IPS-15b (cell line): ENCODE measurements around the gene HECTD4.

Experiments used
- H3K27me3 ChIP-seq: one replicate; pipeline ENCODE4 v1.6.1; 2013; ENCODE audit warnings: low read length; ENCODE audit not compliant: control insufficient read depth, insufficient read depth
- H3K36me3 ChIP-seq: one replicate; pipeline ENCODE4 v1.6.1; 2013; ENCODE audit warnings: low read length; ENCODE audit not compliant: control insufficient read depth, insufficient read depth
- H3K4me1 ChIP-seq: one replicate; pipeline ENCODE4 v1.6.1; 2013; ENCODE audit warnings: mild to moderate bottlenecking, low read length; ENCODE audit not compliant: control insufficient read depth, insufficient read depth
- H3K4me3 ChIP-seq: one replicate; pipeline ENCODE4 v1.5.1; 2013; ENCODE audit warnings: low read depth, low read length
- H3K9ac ChIP-seq: one replicate; pipeline ENCODE4 v1.6.1; 2013; ENCODE audit warnings: low read depth, mild to moderate bottlenecking, low read length
- H3K9me3 ChIP-seq: one replicate; pipeline ENCODE4 v1.6.1; 2013; ENCODE audit warnings: mild to moderate bottlenecking, low read length; ENCODE audit not compliant: control insufficient read depth, insufficient read depth

Gene HECTD4

DNA sequence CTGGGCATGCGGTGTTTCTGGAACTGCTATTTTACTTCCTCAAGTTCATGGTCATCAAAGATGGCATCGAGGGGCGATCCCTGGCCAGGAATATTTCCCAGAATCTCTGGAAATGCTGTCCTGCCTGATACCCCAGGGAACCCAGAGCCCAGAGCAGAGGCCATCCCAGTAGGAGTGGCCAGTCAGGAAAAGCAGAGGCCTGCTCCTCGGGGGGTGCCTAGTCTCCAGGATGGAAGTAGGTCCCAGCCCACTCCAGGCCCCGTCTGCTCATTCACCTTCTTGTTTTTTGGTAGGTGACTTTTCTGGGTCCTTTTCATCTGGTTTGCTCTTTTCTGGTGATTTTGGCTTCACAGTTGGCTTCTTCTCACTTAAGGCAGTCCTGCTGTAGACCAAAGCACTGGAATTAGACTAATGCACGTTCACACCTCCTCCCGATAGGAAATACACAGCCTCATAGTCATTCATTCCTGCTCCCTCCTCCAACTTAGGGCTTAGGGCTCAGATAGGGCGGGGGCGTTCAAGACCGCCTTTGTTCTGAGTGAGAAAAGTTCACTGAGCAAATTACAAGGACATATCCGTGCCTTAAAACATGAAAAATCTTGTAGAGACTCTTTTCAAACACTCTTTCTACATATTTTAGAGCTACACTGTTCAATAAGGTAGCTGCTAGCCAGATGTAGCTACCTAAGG lies 205.8 kb downstream of the HECTD4 start:
- H3K27me3 ChIP-seq = no peaks in the 10 kb centered on the region
- no peak overlapping the region for H3K9ac ChIP-seq
- H3K4me1 ChIP-seq = no peaks in the 10 kb centered on the region
- no peak overlapping the region for H3K4me3 ChIP-seq
- no peaks in the 10 kb centered on the region for H3K9me3 ChIP-seq
- H3K36me3 ChIP-seq = peaks cover 26% of the 10 kb centered on the region

DNA sequence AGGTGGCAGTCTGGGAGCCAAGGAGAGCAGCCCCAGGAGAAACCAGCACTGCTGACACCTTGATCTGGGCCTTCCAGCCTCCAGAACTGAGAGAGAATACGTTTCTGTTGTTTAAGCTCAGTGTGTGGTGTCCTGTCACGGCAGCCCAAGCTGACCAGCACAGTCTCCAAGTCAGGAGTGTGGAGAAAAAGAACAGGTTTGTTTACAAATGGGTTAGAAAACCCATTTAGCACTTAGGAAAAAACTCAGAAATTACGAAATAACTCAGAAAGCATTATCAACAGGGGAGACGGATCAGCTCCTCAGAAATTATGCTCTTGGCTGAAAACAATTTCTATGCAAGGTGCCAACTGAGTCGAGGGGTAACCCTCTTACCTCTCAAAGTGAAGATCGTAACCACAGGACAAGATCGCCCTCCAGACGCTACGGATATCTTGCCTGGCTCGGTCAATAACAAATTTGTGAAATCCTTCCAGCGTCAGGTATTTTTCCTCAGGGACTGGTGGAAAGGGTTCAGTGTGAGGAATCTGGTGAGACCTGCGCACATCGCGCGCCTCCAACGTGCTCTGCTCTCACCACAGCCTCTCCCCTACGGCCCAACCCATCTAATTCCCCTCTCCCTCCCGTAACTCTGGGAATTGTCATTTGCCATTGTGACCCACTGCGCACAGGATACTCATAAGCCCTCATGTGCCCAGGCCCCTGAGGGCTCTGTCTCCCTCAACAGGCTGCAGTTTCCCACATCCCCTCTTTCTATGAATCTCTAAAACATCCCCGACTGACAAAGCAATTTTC lies 206.7 kb downstream of the HECTD4 start:
- Histone ChIP-seq H3K27me3 (no peaks in the 10 kb centered on the region), H3K9me3 (no peaks in the 10 kb centered on the region), H3K9ac (no peak overlapping the region), H3K36me3 (peaks cover 32% of the 10 kb centered on the region), H3K4me1 (no peaks in the 10 kb centered on the region), H3K4me3 (no peak overlapping the region)

DNA sequence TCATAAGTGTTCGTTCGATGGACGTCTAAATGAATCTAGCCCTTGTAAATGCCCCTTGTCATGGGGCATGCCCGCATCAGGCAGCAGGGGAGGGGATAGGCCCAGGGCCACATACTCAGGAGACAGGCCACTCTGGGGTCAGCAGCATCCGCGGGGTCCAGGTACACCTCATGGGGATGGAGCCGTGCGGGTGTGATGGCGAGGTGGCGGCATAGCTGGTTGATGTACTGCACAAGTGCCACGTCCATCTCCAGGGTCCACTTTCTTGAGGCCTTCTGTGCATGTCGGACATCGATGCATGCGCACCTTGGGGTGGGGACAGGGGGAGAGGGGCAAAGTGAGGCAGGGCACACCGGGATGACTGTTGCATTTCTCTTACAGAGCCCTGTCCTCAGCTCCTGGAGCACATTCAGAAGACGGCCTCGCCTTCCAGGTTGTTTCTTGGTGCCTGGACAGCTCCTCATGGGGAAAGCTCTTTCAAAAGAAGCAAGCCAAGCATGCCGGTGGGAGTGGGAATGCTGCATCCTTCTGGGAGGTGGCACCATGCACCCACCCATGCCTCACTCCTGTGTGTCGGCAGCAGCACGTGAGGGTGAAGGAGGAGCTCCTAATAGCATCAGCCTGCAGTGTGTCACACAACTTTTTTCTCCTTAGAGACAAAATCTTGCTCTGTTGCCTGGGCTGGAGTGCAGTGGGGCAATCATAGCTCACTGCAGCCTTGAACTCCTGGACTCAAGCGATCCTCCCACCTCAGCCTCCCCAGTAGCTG lies 209.5 kb downstream of the HECTD4 start:
- H3K36me3 ChIP-seq = peaks cover 19% of the 10 kb centered on the region
- no peaks in the 10 kb centered on the region for H3K9me3 ChIP-seq
- H3K27me3 ChIP-seq = no peaks in the 10 kb centered on the region
- no peak overlapping the region for H3K9ac ChIP-seq
- H3K4me1 ChIP-seq = no peaks in the 10 kb centered on the region
- no peak overlapping the region for H3K4me3 ChIP-seq

DNA sequence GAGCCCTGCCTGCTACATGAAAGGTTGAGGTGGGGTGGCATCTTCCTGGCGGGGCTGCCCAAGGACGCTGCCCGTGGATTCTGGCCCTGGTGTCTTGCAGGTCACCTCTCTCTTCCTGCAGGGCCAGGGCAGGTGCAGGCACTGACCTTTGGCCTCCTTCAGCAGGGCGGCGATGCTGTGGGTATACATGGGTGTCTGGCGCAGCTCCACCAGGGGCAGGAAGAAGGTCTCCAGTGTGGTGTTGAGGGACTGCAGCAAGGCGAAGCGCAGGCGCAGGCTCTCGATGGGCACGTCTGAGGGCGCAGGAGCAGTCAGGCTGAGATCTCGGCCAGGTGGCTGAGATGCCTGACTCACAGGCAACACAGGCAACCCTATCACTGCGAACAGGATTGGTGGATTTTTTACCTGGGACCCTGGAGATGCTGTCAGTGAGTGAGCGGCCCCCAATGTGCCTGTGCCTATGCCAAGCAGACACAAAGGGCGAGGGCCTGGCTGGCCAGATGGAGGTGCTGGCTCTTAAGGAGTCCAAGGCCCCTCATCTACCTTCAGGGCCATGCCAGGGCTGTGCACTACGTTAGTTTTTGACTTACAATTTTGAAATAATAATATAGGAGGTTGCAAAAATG lies 211.1 kb downstream of the HECTD4 start:
- Histone ChIP-seq H3K27me3 (no peaks in the 10 kb centered on the region), H3K9ac (no peak overlapping the region), H3K4me3 (no peak overlapping the region), H3K9me3 (no peaks in the 10 kb centered on the region), H3K36me3 (peaks cover 18% of the 10 kb centered on the region), H3K4me1 (no peaks in the 10 kb centered on the region)

DNA sequence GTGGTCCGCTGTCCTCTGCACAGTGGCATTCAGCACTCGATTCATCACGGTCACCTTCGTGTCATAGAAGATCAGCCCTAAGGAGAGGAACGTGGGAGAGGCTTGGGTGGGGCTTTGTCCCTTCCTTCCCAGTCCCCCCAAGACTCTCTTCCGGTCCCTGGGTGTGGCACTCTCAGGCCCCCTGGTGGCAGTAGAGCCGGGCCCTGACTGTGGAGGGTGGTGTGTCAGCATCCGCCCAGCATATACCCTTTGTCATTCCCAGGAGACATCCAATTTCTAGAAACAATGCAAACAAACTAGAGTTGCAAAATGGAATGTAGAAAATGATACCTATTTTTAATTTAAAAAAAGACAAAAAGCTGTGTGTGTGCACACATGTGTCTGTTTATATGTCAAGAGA lies 211.9 kb downstream of the HECTD4 start:
- Histone ChIP-seq H3K27me3 (no peaks in the 10 kb centered on the region), H3K9ac (no peak overlapping the region), H3K9me3 (no peaks in the 10 kb centered on the region), H3K4me1 (no peaks in the 10 kb centered on the region), H3K4me3 (no peak overlapping the region), H3K36me3 (peaks cover 18% of the 10 kb centered on the region)

DNA sequence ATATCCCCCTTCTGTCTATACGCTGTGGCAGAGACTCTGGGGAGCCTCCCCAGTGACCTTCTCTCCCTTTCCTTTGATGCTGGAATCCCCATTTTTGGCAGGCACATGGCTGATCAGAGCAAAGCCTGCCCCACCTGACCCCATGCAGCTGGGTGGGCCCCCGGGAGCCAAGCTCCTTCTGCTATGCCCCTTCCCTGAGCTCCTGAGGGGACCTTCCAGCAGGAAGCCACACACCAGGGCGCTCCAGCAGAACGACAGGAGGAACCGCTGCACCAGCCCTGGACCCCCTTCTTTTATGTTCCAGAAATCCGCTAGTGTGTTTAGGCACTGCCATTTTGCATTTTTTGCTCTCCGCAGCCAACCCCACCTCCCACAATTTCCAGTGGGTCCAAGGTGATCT lies 212.3 kb downstream of the HECTD4 start:
- no peaks in the 10 kb centered on the region for H3K4me1 ChIP-seq
- peaks cover 18% of the 10 kb centered on the region for H3K36me3 ChIP-seq
- H3K4me3 ChIP-seq = no peak overlapping the region
- no peaks in the 10 kb centered on the region for H3K27me3 ChIP-seq
- no peaks in the 10 kb centered on the region for H3K9me3 ChIP-seq
- H3K9ac ChIP-seq = no peak overlapping the region

DNA sequence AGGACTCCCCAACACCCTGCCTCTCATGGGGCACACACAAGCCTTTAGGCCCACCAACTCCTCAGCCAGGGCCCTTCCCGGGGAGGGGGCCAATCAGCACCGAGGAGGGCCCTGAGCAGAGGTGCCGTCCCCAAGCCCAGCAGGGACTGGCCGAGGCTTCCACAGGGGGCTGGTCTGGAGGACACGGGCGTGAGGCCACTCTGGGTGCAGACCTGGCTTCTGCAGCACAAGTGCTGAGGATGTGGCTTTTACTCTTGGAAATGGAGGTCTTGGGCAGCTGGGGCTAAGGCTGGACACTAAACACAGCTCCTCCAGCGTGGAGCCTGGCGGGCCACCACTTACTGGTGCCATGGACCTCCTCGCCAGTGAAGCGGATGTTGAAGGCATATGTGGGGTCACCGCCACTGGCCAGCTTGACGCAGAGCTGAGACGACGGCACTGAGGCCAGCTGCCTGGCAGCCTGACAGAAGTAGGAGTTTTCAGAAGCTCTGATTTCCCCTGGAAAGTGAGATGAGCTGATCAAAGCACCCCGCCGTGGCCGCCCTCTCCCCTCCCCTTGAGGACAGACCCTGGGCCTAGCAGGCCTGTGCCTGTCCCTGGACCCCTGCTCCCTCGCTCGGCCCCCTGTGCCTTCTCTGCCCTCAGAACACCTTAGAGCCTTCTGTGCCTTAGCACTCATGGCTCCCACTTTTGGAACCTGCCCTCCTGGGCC lies 212.9 kb downstream of the HECTD4 start:
- H3K36me3 ChIP-seq = peaks cover 18% of the 10 kb centered on the region
- no peak overlapping the region for H3K4me3 ChIP-seq
- H3K27me3 ChIP-seq = no peaks in the 10 kb centered on the region
- no peaks in the 10 kb centered on the region for H3K9me3 ChIP-seq
- H3K4me1 ChIP-seq = no peaks in the 10 kb centered on the region
- H3K9ac ChIP-seq = no peak overlapping the region

DNA sequence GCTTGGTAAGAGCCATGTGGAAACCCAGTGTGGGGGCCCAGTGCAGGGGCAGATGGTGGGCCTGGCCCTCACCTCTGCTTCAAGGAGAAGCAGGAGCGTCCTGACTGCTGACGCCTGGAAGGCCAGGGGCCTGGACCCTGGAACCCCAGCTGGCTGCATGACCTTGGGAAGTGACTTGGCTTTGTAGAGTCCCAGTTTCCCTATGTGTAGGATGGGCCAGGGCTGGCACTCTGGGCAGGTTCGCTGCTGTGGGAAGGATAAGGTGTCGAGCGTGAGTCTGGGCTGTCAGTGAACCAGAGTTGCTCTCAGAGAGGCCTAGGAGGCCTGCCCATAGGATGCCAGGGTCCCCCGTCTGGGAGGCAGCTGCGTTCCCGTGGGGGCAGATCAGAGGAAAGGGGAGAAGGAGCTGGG lies 213.7 kb downstream of the HECTD4 start:
- Histone ChIP-seq H3K4me3 (no peak overlapping the region), H3K9me3 (no peaks in the 10 kb centered on the region), H3K36me3 (peaks cover 16% of the 10 kb centered on the region), H3K4me1 (no peaks in the 10 kb centered on the region), H3K27me3 (no peaks in the 10 kb centered on the region), H3K9ac (no peak overlapping the region)

DNA sequence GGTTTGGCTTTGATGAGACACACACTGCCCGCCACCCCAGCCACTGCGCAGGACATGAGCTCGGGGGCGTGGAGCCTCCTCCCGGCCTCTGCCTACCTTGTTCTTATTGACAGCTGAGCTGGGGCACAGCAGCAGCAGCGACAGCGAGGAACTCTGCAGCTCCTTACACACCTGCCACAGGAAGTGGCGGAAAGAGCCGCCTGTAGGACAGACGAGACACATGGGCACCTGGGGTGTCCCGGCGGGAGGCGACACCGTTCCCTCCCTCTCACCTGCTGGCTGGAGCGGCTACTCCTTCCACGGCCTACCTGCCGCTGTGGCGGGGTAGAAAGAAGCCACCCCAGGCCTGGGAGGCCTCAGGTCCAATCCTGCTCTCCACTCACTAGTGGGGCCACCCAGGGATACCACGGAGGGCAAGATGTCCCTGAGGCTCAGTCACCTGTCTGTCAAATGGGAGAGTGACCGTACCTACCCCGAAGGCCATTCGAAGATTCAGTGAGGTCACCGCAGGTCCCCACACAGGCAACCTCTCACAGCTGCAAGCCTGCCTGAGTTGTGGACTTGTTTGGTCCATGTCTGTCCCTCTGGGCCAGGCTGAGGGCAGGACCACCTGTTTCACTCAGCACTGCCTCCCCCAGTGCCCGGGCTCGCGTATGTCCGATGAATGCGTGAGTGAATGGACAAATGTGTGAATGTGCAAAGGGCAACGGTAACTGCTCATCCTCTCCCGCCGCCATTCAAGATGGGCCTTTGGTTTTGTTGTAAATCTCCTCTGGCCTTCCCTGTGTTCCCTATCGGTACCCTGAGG lies 214.3 kb downstream of the HECTD4 start:
- Histone ChIP-seq H3K9me3 (no peaks in the 10 kb centered on the region), H3K4me1 (no peaks in the 10 kb centered on the region), H3K36me3 (peaks cover 20% of the 10 kb centered on the region), H3K27me3 (no peaks in the 10 kb centered on the region), H3K9ac (no peak overlapping the region), H3K4me3 (no peak overlapping the region)

DNA sequence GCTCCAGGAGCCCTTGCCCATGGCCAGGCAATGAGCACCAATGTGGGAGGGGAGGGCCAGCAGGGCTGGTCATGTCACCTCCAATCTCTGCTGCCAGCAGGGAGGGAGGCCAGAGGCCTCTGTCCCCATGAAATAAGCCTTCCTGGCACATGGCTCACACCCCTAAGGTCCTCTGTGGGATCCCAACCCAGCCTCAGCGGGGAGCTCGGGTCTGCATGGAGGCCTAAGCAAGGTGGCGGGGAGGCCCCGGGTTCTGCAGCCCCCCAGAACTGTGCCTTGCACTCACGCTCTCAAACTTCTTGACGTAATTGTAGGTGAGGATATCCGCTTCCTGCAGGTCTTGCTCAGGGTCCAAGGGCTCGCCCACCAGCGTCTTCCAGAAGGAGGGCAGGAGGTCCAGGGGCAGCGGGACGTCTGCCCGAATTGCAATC lies 215.2 kb downstream of the HECTD4 start:
- H3K27me3 ChIP-seq = no peaks in the 10 kb centered on the region
- H3K9ac ChIP-seq = no peak overlapping the region
- no peaks in the 10 kb centered on the region for H3K4me1 ChIP-seq
- peaks cover 20% of the 10 kb centered on the region for H3K36me3 ChIP-seq
- H3K4me3 ChIP-seq = no peak overlapping the region
- H3K9me3 ChIP-seq = no peaks in the 10 kb centered on the region
